CD4-positive, alpha-beta T cell (primary cell): ENCODE results near the gene GALNT14. TPM values are rescaled to one million over a fixed set of nuclear protein-coding genes. Genes with fewer than 3 reads are reported as not detected.

Experiments
- ATAC-seq: fragments of 200-7000 bp; cut with Tn5 transposase; one replicate; pipeline ENCODE4 v1.10.0; 2022; ENCODE audit warnings: mild to moderate bottlenecking; ENCODE audit not compliant: poor library complexity
- CTCF ChIA-PET: fragments of 350-600 bp; sonication (Branson Sonifier 250); formaldehyde crosslinking; loops from one replicate; lab custom pipeline; 2021; ENCODE audit warnings: antibody characterized with exemption, inconsistent platforms; lab: Charles Lee
- POLR2A ChIA-PET: fragments of 350-600 bp; sonication (Branson Sonifier 250); formaldehyde crosslinking; loops from one replicate; lab custom pipeline; 2021; ENCODE audit warnings: antibody characterized with exemption, inconsistent platforms; lab: Charles Lee
- DNase-seq, 14 experiments: peaks; one replicate each; pipeline ENCODE4 v3.0.0-alpha.2; 2013 to 2020; ENCODE audit warnings: mixed read lengths in 2 of 14
- H3K27ac ChIP-seq, 2 donors: one replicate each; pipeline versions ENCODE4 v1.5.1 to v1.7.0; 2013; ENCODE audit warnings: low read length in 2 of 2, low read depth in 1 of 2, mild to moderate bottlenecking in 1 of 2
- H3K27me3 ChIP-seq, 2 experiments: 1 replicate in 1 of 2; 2 replicates in 1 of 2; pipeline versions ENCODE4 v1.6.1 to v1.7.0; 2013; ENCODE audit warnings: low read length in 2 of 2, control low read depth in 1 of 2, mild to moderate bottlenecking in 1 of 2, moderate library complexity in 1 of 2; ENCODE audit not compliant: insufficient read depth in 2 of 2, control insufficient read depth in 1 of 2
- H3K36me3 ChIP-seq: one replicate; pipeline ENCODE4 v1.6.1; 2013; ENCODE audit warnings: low read length, control low read depth; ENCODE audit not compliant: insufficient read depth
- H3K4me1 ChIP-seq: one replicate; pipeline ENCODE4 v1.6.1; 2013; ENCODE audit warnings: low read length, control low read depth; ENCODE audit not compliant: insufficient read depth
- H3K4me3 ChIP-seq: one replicate; pipeline ENCODE4 v1.5.1; 2013; ENCODE audit warnings: mild to moderate bottlenecking, low read length, moderate library complexity
- H3K9me3 ChIP-seq, 2 experiments: 1 replicate in 1 of 2; 2 replicates in 1 of 2; pipeline versions ENCODE4 v1.6.1 to v1.7.0; 2013; ENCODE audit warnings: low read length in 2 of 2, mild to moderate bottlenecking in 2 of 2, control low read depth in 1 of 2, moderate library complexity in 1 of 2; ENCODE audit not compliant: control insufficient read depth in 1 of 2, insufficient read depth in 1 of 2
- H3K27ac Mint-ChIP-seq: one replicate; pipeline ENCODE4 v1.8.0; 2020; ENCODE audit warnings: mixed read lengths
- H3K27me3 Mint-ChIP-seq: one replicate; pipeline ENCODE4 v1.8.0; 2021; ENCODE audit warnings: mixed read lengths
- H3K36me3 Mint-ChIP-seq: one replicate; pipeline ENCODE4 v1.8.0; 2021; ENCODE audit warnings: low read depth, mixed read lengths
- H3K4me1 Mint-ChIP-seq: one replicate; pipeline ENCODE4 v1.8.0; 2021; ENCODE audit warnings: low read depth, mixed read lengths
- H3K4me3 Mint-ChIP-seq: one replicate; pipeline ENCODE4 v1.8.0; 2020; ENCODE audit warnings: mild to moderate bottlenecking, mixed read lengths
- H3K9me3 Mint-ChIP-seq: one replicate; pipeline ENCODE4 v1.8.0; 2020; ENCODE audit warnings: mixed read lengths
- CTCF ChIP-seq: fragments of 200-600 bp; IDR thresholded peaks from one replicate; pipeline ENCODE4 v1.8.0; 2022; ENCODE audit warnings: antibody characterized with exemption, mild to moderate bottlenecking
- intact Hi-C, 2 experiments: fragments of 100-400 bp; cut with DNase I in 1 of 2; cut with micrococcal nuclease in 1 of 2; formaldehyde crosslinking; loops; one replicate each; pipeline versions ENCODE4 v1.15.1 to v1.9.0; 2023 to 2025; cut with DNase I, micrococcal nuclease
- total RNA-seq, 174 experiments: library from RNA in 2 of 174; stranded (reverse) in 2 of 174; gene quantifications; one replicate each; pipeline ENCODE4 v1.2.3 and lab custom pipeline; 2021 to 2026

GALNT14 gene
- total RNA-seq, 2 experiments from 2014 or later: not detected

- ATAC-seq: no peak
Measured at GRCh38 chr2:30992781-30993180, 145.5 kb downstream of the GALNT14 start.

GRCh38 chr2:30990671-30991070 is 147.6 kb downstream of the GALNT14 start:
- Mint-ChIP-seq H3K27me3 (no peaks in the 10 kb centered on the region), H3K36me3 (no peaks in the 10 kb centered on the region), H3K9me3 (no peaks in the 10 kb centered on the region), H3K4me3 (no peak overlapping the region), H3K4me1 (no peaks in the 10 kb centered on the region), H3K27ac (no peak overlapping the region)
- H3K36me3 ChIP-seq: no peaks in the 10 kb centered on the region
- H3K9me3 ChIP-seq: no peaks in the 10 kb centered on the region
- DNase-seq (no peak), ATAC-seq (no peak)
- no peaks in the 10 kb centered on the region for H3K4me1 ChIP-seq
- no peak overlapping the region for H3K27ac ChIP-seq
- peaks cover 0 to 2% of the 10 kb centered on the region in 2 experiments for H3K27me3 ChIP-seq
- H3K4me3 ChIP-seq: no peak overlapping the region
- ChIA-PET POLR2A (no interaction called here), CTCF (no interaction called here)
- intact Hi-C loops: no loop called here
- TF ChIP-seq CTCF: no peak

More at GRCh38 chr2:30992781-30993180, 145.5 kb downstream of the GALNT14 start:
- Histone ChIP-seq H3K4me1 (no peaks in the 10 kb centered on the region), H3K36me3 (no peaks in the 10 kb centered on the region), H3K9me3 (no peaks in the 10 kb centered on the region), H3K27me3 (no peaks in the 10 kb centered on the region), H3K27ac (no peak overlapping the region), H3K4me3 (no peak overlapping the region)
- no peaks in the 10 kb centered on the region for H3K4me1 Mint-ChIP-seq
- H3K27ac Mint-ChIP-seq: no peak overlapping the region
- DNase-seq: no peak
- no peak overlapping the region for H3K4me3 Mint-ChIP-seq
- H3K27me3 Mint-ChIP-seq: no peaks in the 10 kb centered on the region
- TF ChIP-seq CTCF: no peak
- H3K36me3 Mint-ChIP-seq: no peaks in the 10 kb centered on the region
- POLR2A ChIA-PET: no interaction called here
- H3K9me3 Mint-ChIP-seq: no peaks in the 10 kb centered on the region
- CTCF ChIA-PET: no interaction called here
- intact Hi-C loops: no loop called here

GRCh38 chr2:30990176-30990575 is 148.1 kb downstream of the GALNT14 start:
- POLR2A ChIA-PET: no interaction called here

More at GRCh38 chr2:30990176-30990575, 148.1 kb downstream of the GALNT14 start:
- no peaks in the 10 kb centered on the region for H3K36me3 ChIP-seq
- no peak overlapping the region for H3K27ac Mint-ChIP-seq
- H3K4me1 Mint-ChIP-seq: no peaks in the 10 kb centered on the region
- ATAC-seq (no peak), DNase-seq (no peak)
- H3K27ac ChIP-seq: no peak overlapping the region
- H3K27me3 ChIP-seq: peaks cover 0 to 2% of the 10 kb centered on the region in 2 experiments
- H3K4me3 Mint-ChIP-seq: no peak overlapping the region
- no peak for TF ChIP-seq CTCF
- H3K4me3 ChIP-seq: no peak overlapping the region
- no peaks in the 10 kb centered on the region for H3K27me3 Mint-ChIP-seq
- no peaks in the 10 kb centered on the region for H3K36me3 Mint-ChIP-seq
- CTCF ChIA-PET: no interaction called here
- H3K9me3 ChIP-seq: no peaks in the 10 kb centered on the region
- H3K4me1 ChIP-seq: no peaks in the 10 kb centered on the region
- no peaks in the 10 kb centered on the region for H3K9me3 Mint-ChIP-seq
- intact Hi-C loops: no loop called here
